Nephron (organoid): Measurements from ENCODE around the gene PRSS12.

Experiments
- H3K27ac Mint-ChIP-seq, 3 experiments: 2 replicates each; pipeline ENCODE4 v1.8.0; 2020; ENCODE audit warnings: mixed read lengths in 3 of 3, mild to moderate bottlenecking in 2 of 3, moderate library complexity in 1 of 3
- H3K27me3 Mint-ChIP-seq: 2 replicates; pipeline ENCODE4 v1.8.0; 2021; ENCODE audit warnings: low read depth, mild to moderate bottlenecking, moderate library complexity, mixed read lengths
- H3K36me3 Mint-ChIP-seq: 2 replicates; pipeline ENCODE4 v1.8.0; 2020; ENCODE audit warnings: low read depth, mixed read lengths
- H3K4me1 Mint-ChIP-seq: 2 replicates; pipeline ENCODE4 v1.8.0; 2020; ENCODE audit warnings: mixed read lengths
- H3K4me3 Mint-ChIP-seq, 3 experiments: 2 replicates each; pipeline ENCODE4 v1.8.0; 2020; ENCODE audit warnings: mild to moderate bottlenecking in 3 of 3, mixed read lengths in 3 of 3, moderate library complexity in 2 of 3
- H3K9me3 Mint-ChIP-seq: 2 replicates; pipeline ENCODE4 v1.8.0; 2020; ENCODE audit warnings: mixed read lengths
- CTCF ChIP-seq, 3 experiments: fragments of 200-600 bp; sonication (generic); IDR thresholded peaks; one replicate each; pipeline ENCODE4 v1.5.0; 2021; ENCODE audit warnings: antibody characterized with exemption in 3 of 3; ENCODE audit not compliant: unreplicated experiment in 3 of 3

PRSS12 gene

GRCh38 chr4:118345813-118346212 lies 7.0 kb downstream of the PRSS12 start:
- no peak overlapping the region for H3K4me3 Mint-ChIP-seq
- TF ChIP-seq CTCF (IDR thresholded peaks at IDR 0.05; ENCODE audit: unreplicated experiment in 3 of 3) = no peak
- no peaks in the 10 kb centered on the region for H3K36me3 Mint-ChIP-seq
- H3K27ac Mint-ChIP-seq = no peak overlapping the region
- peaks cover 9% of the 10 kb centered on the region for H3K4me1 Mint-ChIP-seq
- H3K9me3 Mint-ChIP-seq = no peaks in the 10 kb centered on the region
- H3K27me3 Mint-ChIP-seq = peaks cover 9% of the 10 kb centered on the region

GRCh38 chr4:118344801-118345200 lies 8.0 kb downstream of the PRSS12 start:
- no peak overlapping the region for H3K27ac Mint-ChIP-seq
- TF ChIP-seq CTCF (IDR thresholded peaks at IDR 0.05; ENCODE audit: unreplicated experiment in 3 of 3) = no peak
- H3K36me3 Mint-ChIP-seq = no peaks in the 10 kb centered on the region
- H3K27me3 Mint-ChIP-seq = peaks cover 8% of the 10 kb centered on the region
- peaks cover 9% of the 10 kb centered on the region for H3K4me1 Mint-ChIP-seq
- H3K9me3 Mint-ChIP-seq = no peaks in the 10 kb centered on the region
- no peak overlapping the region for H3K4me3 Mint-ChIP-seq

- no peak for TF ChIP-seq CTCF (IDR thresholded peaks at IDR 0.05; ENCODE audit: unreplicated experiment in 3 of 3)
- Mint-ChIP-seq H3K9me3 (no peaks in the 10 kb centered on the region), H3K36me3 (no peaks in the 10 kb centered on the region), H3K4me3 (no peak overlapping the region), H3K4me1 (no peaks in the 10 kb centered on the region), H3K27ac (no peak overlapping the region), H3K27me3 (no peaks in the 10 kb centered on the region)
Measured at GRCh38 chr4:118343501-118343900, 9.3 kb downstream of the PRSS12 start.

GRCh38 chr4:118340109-118340508 lies 12.7 kb downstream of the PRSS12 start:
- Mint-ChIP-seq H3K27me3 (no peaks in the 10 kb centered on the region), H3K36me3 (no peaks in the 10 kb centered on the region), H3K9me3 (no peaks in the 10 kb centered on the region), H3K4me1 (peaks cover 11% of the 10 kb centered on the region), H3K4me3 (no peak overlapping the region), H3K27ac (no peak overlapping the region)
- TF ChIP-seq CTCF (IDR thresholded peaks at IDR 0.05; ENCODE audit: unreplicated experiment in 3 of 3) = no peak

- Mint-ChIP-seq H3K4me3 (no peak overlapping the region), H3K27ac (no peak overlapping the region), H3K27me3 (no peaks in the 10 kb centered on the region), H3K4me1 (peaks cover 11% of the 10 kb centered on the region), H3K9me3 (no peaks in the 10 kb centered on the region), H3K36me3 (no peaks in the 10 kb centered on the region)
- TF ChIP-seq CTCF (IDR thresholded peaks at IDR 0.05; ENCODE audit: unreplicated experiment in 3 of 3) = no peak
Measured at GRCh38 chr4:118338981-118339765, 13.6 kb downstream of the PRSS12 start.

GRCh38 chr4:118338518-118338917 lies 14.3 kb downstream of the PRSS12 start:
- Mint-ChIP-seq H3K27ac (no peak overlapping the region), H3K36me3 (no peaks in the 10 kb centered on the region), H3K27me3 (no peaks in the 10 kb centered on the region), H3K9me3 (no peaks in the 10 kb centered on the region), H3K4me1 (peaks cover 11% of the 10 kb centered on the region), H3K4me3 (no peak overlapping the region)
- no peak for TF ChIP-seq CTCF (IDR thresholded peaks at IDR 0.05; ENCODE audit: unreplicated experiment in 3 of 3)
